Ovary (tissue), 3 donors: Measurements from ENCODE around the gene COL13A1.

Experiments
- POLR2A ChIP-seq: fragments of 450-650 bp; IDR thresholded peaks from one replicate; pipeline ENCODE4 v1.6.1; 2017; ENCODE audit warnings: antibody characterized with exemption, mild to moderate bottlenecking, moderate library complexity
- TF ChIP-seq, protein P1 (sequence below), 3 donors: fragments of 450-650 bp in 2 of 3; fragments of 200-600 bp in 1 of 3; IDR thresholded peaks; one replicate each; pipeline versions ENCODE4 v1.5.1 to v1.8.0; 2016 to 2022; ENCODE audit warnings: antibody characterized with exemption in 3 of 3, mild to moderate bottlenecking in 1 of 3
- donor health status: DM: no; HTN: no; CAD: no.

DNA sequence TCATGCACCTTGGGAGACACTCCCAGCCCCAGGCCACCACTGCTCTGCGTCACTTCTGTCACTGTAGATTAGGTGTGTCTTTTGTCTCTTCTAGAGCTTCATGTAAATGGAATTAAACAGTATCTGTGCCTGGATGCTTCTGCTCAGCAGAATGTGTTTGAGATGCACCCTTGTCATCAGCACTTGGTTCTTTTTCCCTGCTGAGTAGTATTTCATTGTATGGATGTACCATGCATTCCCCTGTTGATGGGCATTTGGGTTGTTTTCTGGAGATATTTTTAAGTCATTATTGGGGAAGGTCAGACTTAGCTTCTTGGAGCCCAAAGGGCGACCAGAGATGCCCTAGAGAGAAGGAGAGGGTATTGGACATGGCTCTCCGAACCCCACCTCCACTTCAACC lies 126.6 kb downstream of the COL13A1 start:
- TF ChIP-seq POLR2A: no peak
- TF ChIP-seq, protein P1, sequence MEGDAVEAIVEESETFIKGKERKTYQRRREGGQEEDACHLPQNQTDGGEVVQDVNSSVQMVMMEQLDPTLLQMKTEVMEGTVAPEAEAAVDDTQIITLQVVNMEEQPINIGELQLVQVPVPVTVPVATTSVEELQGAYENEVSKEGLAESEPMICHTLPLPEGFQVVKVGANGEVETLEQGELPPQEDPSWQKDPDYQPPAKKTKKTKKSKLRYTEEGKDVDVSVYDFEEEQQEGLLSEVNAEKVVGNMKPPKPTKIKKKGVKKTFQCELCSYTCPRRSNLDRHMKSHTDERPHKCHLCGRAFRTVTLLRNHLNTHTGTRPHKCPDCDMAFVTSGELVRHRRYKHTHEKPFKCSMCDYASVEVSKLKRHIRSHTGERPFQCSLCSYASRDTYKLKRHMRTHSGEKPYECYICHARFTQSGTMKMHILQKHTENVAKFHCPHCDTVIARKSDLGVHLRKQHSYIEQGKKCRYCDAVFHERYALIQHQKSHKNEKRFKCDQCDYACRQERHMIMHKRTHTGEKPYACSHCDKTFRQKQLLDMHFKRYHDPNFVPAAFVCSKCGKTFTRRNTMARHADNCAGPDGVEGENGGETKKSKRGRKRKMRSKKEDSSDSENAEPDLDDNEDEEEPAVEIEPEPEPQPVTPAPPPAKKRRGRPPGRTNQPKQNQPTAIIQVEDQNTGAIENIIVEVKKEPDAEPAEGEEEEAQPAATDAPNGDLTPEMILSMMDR (IDR thresholded peaks at IDR 0.05): no peak
